Testis (tissue), 2 donors: ENCODE data around the gene NDUFAF7.

ENCODE experiments used
- CTCF ChIP-seq, 3 experiments: fragments of 450-650 bp in 2 of 3; fragments of 200-600 bp in 1 of 3; sonication (generic) in 1 of 3; IDR thresholded peaks; one replicate each; pipeline ENCODE4 v1.5.1; 2016 to 2019; ENCODE audit warnings: antibody characterized with exemption in 3 of 3, mild to moderate bottlenecking in 2 of 3, moderate library complexity in 1 of 3
- POLR2A ChIP-seq: fragments of 450-650 bp; IDR thresholded peaks from one replicate; pipeline ENCODE4 v1.6.1; 2017; ENCODE audit warnings: antibody characterized with exemption, mild to moderate bottlenecking, moderate library complexity

- TF ChIP-seq CTCF (IDR thresholded peaks at IDR 0.05) (no peak), POLR2A (no peak)
These were observed 12.0 kb downstream of the NDUFAF7 start for GRCh38 chr2:37243435-37243834.
